HG02973 (cell line): ENCODE measurements around the gene COL4A2.
"Not testable (repeated sequence)": the region's sequence is repeated elsewhere in the genome, so short reads cannot be mapped to it uniquely, and the experiment has no call there.

Experiments
- ATAC-seq: cut with Tn5 transposase; IDR thresholded peaks from one replicate; pipeline ENCODE4 v1.9.1; 2021; ENCODE audit warnings: moderate library complexity; ENCODE audit not compliant: unreplicated experiment

The COL4A2 gene

GRCh38 chr13:110374431-110375370 lies 67.6 kb downstream of the COL4A2 start:
- no peak for ATAC-seq

GRCh38 chr13:110376120-110376519 lies 69.0 kb downstream of the COL4A2 start:
- ATAC-seq, result no peak

- ATAC-seq, result no peak
Measured at GRCh38 chr13:110377178-110377825, 70.2 kb downstream of the COL4A2 start.

- ATAC-seq, result no peak
Measured at GRCh38 chr13:110377826-110378201, 70.7 kb downstream of the COL4A2 start.

GRCh38 chr13:110379358-110379757 lies 72.3 kb downstream of the COL4A2 start:
- no peak for ATAC-seq

GRCh38 chr13:110379905-110380341 lies 72.8 kb downstream of the COL4A2 start:
- no peak for ATAC-seq

- no peak for ATAC-seq
Measured at GRCh38 chr13:110380359-110381028, 73.4 kb downstream of the COL4A2 start.

GRCh38 chr13:110381029-110381360 lies 73.9 kb downstream of the COL4A2 start:
- ATAC-seq, result no peak

GRCh38 chr13:110382229-110382628 lies 75.1 kb downstream of the COL4A2 start:
- no peak for ATAC-seq

- no peak for ATAC-seq
Measured at GRCh38 chr13:110382830-110383229, 75.7 kb downstream of the COL4A2 start.

- ATAC-seq, result peak; percentile 96
Measured at GRCh38 chr13:110387451-110388107, 80.5 kb downstream of the COL4A2 start.

GRCh38 chr13:110388108-110388943 lies 81.2 kb downstream of the COL4A2 start:
- no peak for ATAC-seq

- ATAC-seq, result no peak
Measured at GRCh38 chr13:110390567-110390966, 83.5 kb downstream of the COL4A2 start.

- ATAC-seq, result no peak
Measured at GRCh38 chr13:110391273-110391672, 84.2 kb downstream of the COL4A2 start.

- no peak for ATAC-seq
Measured at GRCh38 chr13:110392510-110393240, 85.6 kb downstream of the COL4A2 start.

GRCh38 chr13:110393761-110394160 lies 86.7 kb downstream of the COL4A2 start:
- no peak for ATAC-seq

GRCh38 chr13:110394371-110394841 lies 87.3 kb downstream of the COL4A2 start:
- ATAC-seq, result no peak

- ATAC-seq, result not testable (repeated sequence)
Measured at GRCh38 chr13:110395616-110396015, 88.5 kb downstream of the COL4A2 start.

- ATAC-seq, result no peak
Measured at GRCh38 chr13:110396476-110396875, 89.4 kb downstream of the COL4A2 start.
